ENCODE results near the gene PLPP1.
"Not testable (repeated sequence)": the region's sequence is repeated elsewhere in the genome, so short reads cannot be mapped to it uniquely, and the experiment has no call there.

Gene PLPP1

DNA sequence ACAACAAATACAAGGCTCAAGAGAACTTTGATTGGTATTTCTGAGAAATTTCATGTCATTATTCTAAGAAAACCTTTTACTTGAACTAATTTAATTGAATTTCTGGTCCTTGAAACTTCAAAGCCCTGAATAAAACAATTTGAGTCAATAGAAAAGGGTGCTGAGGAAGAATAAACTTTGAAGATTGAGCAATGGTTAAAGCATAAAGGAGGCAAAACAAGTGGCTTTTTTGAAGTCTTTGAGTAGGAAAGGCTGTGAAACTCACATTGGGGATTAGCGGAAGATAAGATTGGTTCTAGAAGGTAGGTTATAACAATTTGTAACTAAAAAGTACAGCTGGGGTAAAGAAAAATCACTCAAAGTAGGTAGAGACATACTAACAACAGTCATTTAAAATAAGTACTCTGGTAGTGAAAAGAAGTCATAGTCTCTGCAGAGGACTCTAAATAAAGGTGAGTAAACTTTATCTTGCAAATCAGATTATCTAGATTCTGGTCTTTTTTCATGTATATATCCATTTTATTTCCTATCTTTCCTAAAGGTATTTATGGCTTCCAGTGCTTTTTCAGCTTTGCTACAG, 6.4 kb upstream of the PLPP1 start:
- DNase-seq: peak; percentile 14

DNA sequence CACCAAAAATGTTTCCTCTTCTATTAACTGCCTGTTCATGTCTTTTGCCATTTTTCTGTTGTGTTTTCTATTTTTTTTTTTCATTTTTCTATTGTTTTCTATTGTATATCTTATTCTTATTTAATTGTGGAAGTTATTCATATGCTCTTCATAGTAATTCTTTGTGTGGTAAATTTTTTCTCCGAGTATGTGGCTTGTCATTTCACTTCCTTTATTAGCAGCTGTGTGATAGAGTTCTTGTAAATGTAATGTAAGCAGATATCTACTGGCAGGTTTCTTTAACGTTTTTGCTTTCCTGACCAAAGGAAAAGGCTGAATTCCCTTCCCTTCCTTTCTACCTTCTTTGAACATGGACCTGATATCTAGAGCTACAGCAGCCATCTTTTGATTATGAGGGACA, 5.8 kb upstream of the PLPP1 start:
- DNase-seq: no peak

DNA sequence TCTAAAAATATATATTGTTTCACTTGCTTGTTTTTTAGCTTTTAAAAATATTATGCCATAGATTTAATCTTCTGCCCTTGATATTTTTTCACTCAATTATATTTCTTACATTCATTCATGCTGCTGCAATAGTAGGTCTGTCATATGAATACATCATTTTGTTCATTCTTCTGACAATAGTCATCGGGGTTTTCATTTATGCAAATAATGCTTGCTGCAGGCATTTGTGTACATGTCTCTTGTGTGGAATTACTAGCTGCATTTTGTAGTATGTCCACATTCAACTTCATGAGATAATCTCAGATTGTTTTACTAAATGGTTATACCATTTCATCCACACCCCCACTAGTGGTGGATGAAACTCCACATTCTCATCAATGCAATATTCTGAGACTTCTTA, 5.3 kb upstream of the PLPP1 start:
- no peak for DNase-seq

DNA sequence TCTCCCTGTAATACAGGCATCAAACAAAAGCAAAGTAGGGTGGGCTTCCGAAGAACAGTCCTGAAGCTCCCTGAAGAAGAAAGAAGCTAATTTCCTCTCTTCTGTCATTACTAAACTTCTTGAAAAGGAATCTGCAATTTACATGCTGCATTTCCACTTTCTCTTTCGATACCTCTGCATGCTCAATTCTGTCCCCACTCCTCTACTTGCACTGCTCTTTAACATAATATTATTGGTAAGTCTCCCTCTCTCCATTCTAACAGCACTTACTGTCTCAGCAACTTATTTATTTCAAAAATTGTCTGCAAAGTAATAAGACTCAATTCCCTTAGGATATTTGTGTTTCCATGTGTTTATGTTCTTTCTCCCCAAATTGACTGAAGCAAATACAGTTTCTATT, 3.9 kb upstream of the PLPP1 start:
- DNase-seq: peak; percentile 17

DNA sequence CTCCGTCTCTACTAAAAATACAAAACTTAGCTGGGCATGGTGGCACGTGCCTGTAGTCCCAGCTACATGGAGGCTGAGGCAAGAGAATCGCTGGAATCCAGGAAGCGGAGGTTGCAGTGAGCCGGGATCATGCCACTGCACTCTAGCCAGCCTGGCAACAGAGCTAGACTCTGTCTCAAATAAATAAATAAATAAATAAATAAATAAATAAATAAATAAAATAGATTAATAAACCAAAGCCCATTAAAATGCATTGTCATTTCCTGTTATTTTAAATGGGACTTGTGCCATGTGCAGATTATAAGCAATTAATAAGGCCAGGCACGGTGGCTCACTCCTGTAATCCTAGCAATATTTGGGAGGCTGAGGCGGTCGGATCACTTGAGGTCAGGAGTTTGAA, 2.6 kb upstream of the PLPP1 start:
- not testable (repeated sequence) for DNase-seq

DNA sequence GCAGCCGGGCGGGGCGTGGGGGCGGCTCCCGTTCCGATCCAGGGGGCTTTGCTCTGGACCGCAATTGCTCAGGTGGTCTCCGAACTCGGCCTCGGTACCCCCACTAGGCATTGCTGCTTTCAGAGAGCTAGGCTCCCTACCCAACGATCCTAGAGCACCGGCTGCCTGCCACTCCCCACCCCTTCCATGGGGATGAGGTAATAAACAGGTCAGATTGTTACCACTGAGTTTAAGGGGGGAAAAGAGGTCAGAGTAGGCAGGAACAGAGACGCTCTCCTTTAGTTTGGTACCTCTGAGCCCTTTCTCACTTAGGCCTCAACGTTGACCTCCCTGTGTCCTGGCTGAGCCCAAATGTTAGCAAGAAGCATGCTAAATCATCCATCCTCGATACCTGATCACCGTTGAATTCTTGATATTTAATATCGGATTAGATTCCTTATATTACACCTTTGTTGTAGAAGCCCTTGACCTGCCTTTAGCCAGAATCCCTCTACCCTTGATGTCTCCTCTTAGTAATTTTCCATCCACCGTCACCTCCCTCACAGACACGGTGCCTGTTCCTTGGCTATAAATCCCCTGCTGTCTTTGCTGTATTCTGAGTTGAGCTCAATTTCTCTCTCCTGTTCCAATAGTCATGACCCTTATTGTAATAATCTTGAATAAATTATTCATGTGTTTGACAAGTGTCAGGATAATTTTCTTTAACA, 588 bp upstream of the PLPP1 start:
- DNase-seq: no peak

DNA sequence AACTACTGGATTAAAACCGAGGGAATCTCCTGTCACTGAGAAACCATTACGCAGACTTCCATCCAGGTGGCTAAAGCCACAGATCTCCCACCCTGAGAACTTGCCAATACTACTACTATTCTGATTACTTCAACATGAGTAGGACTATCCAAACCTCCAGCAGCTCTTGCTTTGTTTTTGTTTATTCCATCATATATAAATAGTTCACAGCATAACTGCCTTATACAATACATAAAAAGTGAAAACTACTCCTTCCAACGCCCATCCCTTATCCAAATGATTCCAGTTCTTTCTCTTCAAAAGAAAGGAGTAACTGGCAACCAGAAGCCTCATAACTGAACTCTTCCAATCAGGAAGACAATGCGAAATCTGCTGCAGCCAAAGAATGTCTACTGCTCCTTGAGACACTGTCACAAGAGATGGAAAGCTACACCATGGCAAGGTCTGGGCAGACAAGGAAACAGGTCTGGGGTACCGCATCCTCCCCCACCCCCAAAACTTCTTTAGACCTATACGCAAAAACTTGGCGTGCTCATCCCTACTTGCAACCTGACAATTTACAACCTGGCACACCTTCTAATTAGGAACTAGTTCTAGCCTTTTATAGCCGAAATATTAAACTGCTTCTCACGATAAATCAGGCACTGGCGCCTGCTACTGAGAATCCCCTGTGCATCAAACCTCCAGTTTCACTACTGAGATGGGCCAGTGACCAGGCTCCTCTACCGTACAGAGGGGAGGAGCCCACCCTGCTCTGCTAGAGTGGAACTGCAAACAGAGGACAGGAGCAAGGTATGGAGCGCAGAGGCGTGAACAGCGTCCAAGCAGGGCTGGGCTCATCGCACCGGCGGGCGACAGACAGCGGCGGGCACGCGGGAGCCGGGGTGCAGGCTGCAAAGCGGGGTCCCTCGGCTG, 986 bp downstream of the PLPP1 start:
- DNase-seq: no peak

DNA sequence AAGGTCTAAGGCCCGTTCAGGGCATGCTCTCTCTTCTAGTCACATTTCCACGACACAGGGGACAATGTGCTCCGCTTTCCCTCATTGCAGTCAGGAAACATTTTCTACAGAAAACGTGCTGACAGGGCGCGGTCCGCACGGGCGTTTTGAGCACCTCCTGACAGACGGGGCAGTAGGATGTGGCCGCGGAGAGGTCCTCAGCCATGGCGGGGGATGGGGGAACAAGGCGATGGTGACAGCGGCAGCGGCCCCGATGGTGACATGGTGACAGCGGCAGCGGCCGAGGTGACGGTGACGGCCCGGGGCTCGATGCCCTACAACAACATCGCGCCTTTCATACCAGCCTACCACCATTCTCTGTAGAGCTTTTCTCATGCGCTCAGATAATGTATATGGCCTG, 4.1 kb downstream of the PLPP1 start:
- DNase-seq: no peak

DNA sequence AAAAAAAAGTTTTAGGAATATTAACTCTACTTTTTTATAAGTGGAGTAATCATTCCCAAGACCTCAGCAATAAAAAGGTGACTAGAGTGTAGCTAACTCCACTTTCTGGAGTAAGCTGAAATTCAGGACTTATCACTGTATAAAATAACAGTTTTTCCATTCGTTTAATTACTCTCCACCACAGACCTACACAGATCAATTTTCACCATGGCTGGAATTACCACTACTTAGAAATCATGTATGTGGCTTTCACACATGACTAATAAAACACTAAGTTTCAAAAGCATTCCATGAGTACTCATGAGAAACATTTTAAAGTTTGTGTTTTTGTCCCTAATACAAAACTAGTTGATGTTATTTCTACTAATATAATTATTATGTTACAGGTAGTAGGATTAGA, 9.9 kb downstream of the PLPP1 start:
- DNase-seq: no peak

DNA sequence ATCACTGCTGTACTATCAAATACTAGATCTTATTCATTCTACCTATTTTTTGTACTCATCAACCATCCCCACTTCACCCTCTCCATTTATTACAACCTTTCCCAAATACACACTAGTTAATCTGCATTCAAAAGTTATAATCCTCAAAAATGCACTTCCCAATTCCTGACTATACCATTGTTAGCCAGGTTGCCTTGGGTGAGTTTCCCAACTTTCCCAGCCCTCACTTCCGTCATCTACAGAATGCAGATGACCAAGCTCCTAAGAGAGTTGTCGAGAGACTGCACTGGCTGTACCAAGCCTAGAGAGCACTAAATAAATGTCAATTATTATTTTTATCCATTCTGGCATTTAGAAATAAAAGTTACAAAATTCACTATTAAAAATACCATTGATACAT, 11.5 kb downstream of the PLPP1 start:
- no peak for DNase-seq

DNA sequence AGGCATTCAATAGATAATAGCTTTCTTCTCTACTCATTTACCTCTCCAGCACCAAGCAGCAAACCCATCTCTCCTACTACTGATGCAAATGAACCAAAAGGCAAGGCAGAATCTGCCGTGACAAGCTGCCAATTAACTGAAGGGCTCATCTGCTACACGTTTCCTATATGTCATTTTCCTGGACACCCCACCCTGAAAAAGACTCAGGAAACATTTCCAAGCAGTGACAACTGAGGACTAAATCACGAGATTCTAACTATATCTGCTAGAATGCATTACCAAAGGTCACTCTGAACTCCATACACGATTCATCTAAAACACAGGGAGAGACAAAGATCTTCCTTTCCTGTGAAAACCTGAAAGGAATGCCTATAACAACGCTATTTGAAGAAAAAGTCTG, 12.9 kb downstream of the PLPP1 start:
- no peak for DNase-seq

DNA sequence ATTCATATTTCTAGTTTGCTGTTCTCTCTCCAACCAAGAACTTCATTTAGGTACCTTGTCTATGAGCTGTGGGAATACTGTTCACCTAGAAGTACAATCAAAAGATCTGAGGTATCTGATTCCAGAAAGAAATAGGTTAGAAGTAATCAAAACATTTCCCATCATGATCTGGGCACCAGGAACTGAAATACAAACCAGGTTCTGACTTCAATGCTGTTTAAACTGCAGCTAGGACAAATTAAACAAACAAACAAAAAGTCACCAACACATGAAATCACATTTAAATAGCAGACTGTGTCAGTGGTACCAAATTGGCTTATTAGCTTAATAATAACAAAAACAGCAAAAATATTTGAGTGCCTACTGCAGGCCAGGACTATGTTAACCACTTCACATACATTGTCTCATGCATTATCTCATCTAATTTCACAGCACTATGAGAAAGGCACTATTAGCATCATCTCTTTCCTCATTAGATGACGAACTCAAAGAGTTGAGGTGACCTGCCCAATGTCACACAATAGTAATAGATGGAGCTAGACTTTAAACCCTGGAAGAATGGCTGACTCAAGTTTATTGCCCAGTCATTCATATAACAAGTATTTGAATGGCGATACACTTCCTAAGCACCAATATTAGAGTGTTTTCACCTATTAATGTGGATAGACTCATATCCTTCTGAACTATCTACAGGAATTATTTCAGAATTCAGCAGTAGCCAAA, 14.5 kb downstream of the PLPP1 start:
- no peak for DNase-seq

DNA sequence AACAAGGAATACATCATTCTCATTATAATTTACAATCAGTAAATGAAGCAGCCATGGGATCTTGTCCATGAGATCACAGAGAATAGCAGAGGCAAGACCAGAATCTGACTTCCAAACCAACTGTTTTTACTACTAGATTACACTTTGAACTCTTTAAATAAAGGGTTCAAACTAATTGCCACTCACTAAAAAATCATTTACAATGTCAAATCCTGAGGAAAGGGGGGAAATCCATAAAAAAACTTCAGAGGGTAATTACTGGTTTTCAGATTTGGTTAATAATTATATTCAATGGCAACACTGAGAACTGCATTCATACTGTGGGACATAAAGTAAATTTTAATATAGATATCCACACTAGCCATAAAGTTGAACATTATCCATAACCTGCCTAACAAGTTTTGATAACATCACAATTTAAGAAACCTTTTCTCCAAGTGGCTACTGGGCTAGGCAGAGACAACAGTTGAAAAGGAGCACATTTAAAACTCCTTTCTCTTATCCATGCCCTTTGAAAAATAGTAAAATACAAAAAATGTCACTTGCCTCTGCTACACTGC, 15.9 kb downstream of the PLPP1 start:
- no peak for DNase-seq

DNA sequence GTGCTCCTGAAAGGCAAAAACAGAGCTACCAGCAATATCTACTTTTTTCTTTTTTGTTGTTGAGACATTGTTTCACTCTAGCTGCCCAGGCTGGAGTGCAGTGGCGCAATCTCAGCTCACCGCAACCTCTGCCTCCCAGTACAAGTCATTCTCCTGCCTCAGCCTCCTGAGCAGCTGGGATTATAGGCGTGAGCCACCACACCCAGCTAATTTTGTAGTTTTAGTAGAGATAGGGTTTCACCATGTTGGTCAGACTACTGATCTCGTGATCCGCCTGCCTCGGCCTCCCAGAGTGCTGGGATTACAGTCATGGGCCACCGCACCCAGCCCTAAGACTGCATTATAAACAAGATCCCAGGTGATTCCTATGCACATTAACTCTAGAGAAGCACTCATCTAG, 17.0 kb downstream of the PLPP1 start:
- no peak for DNase-seq

DNA sequence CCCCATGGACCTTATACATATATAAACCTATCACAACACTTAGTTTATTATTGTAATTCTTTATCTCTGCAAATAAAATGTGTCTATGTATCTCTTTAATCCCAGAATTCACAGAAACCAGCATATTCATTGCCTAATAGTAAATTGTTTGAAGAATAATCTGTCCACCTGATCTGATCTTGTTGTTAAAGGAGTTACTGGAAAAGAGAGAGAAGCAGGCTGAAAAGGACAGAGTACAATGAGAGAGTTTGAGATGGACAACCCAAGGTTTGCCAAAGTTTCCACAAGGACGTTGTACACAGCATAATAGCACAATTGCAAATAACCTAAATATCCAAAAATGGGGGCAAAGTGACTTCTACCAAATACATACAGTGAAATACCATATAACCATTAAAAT, 23.8 kb downstream of the PLPP1 start:
- DNase-seq: no peak

DNA sequence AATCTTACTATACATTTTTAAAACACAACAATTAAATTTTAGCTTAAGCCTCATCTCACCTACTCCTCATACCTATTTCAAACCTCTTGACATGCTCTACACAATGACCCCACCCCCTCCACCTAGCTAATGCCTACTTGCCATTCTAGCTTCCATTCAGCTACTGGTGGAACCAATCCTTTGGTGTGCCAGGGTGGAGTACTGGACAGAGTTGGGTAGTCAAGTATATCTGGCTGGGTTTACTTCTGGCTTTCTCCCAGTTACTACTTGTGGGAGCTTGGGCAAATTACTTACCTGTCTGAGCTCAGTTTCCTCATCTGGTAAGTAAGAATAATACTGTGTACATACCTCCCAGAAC, 24.3 kb downstream of the PLPP1 start:
- no peak for DNase-seq

DNA sequence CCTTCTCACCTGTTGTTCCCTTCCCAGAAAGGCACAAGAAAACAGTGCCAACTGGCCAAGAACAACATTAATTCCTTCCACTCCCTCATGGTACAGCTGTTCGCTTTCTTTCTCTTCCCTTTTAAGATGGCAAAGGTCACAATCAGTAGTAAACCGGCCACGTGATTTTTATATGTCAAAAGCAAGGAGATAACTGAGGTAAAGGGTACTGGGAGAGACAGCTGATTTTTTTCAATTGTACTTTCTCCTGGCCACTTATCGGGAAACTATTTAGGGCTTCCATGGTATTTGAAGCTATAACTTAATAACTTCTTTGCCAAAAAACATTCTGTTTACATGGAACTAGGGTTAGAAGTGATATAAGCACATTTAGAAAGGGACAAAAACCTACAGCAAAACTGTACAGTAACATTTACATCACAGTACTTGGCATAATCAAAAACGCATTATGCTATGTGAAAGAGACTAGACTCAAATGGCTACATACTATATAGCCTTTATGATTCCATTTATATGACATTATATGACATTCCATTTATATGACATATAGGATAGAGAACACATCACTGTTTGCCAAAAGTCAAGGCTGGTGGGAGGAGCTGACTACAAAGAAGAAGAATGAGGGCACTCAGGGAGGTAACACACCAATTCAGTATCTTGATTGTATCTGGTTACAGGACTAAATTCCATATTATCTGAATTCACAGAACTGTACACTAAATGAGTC, 24.8 kb downstream of the PLPP1 start:
- DNase-seq: no peak

DNA sequence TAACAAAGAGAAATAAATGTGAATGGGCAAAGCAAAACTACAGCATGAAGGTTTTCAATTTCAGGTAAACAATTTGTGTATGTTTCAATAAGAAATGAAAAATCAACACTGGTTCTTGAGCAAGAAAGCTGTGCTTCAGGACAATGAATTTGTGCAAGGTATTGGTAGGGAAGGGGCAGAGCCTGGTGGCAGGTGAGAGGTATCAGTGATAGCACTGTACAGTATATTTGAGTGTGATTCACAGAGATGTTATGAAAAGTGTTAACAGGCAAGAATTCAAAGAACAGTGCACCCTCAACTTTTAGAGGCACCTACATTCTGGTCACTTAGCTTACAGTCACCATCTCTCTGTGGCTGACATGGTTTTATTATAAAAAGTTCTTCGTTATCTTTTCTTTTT, 25.7 kb downstream of the PLPP1 start:
- no peak for DNase-seq

DNA sequence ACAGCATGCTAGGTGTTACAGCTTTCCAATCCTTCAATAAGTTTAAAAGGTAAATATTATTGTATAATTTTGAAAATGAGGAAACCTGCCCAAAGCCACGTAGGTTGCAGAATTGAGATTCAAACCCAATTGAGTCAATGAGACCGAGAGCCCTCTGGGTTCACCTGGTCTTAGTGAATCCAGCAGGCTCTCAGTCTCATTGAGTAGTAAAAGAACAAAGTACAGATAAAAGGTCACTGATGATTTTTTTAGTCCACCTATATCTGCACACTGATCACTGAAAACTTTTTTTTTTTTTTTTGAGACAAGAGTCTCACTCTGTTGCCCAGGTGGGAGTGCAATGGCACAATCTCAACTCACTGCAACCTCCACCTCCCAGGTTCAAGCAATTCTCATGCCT, 27.2 kb downstream of the PLPP1 start:
- no peak for DNase-seq

DNA sequence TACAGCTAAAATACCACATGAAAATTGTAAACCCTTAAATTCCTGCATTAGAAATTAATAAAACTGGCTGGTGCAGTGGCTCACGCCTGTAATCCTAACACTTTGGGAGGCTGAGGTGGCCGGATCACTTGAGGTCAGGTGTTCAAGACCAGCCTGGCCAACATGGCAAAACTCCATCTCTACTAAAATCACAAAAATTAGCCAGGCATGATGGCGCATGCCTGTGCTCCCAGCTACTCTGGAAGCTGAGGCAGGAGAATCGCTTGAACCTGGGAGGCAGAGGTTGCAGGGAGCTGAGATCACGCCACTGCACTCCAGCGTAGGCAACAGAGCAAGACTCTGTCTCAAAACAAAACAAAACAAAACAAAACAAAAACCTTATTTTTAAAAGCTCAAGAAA, 29.1 kb downstream of the PLPP1 start:
- not testable (repeated sequence) for DNase-seq

DNA sequence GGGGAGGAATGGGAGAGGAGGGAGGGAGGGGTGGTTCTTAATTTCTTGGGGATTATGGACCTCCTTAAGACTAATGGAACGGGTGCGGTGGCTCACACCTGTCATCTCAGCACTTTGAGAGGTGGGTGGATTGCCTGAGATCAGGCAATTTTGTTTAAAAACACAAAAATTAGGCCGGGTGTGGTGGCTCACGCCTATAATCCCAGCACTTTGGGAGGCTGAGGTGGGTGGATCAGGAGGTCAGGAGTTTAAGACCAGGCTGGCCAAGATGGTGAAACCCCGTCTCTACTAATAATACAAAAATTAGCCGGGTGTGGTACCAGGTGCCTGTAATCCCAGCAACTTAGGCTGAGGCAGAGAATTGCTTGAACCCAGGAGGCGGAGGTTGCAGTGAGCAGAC, 30.8 kb downstream of the PLPP1 start:
- DNase-seq: not testable (repeated sequence)

DNA sequence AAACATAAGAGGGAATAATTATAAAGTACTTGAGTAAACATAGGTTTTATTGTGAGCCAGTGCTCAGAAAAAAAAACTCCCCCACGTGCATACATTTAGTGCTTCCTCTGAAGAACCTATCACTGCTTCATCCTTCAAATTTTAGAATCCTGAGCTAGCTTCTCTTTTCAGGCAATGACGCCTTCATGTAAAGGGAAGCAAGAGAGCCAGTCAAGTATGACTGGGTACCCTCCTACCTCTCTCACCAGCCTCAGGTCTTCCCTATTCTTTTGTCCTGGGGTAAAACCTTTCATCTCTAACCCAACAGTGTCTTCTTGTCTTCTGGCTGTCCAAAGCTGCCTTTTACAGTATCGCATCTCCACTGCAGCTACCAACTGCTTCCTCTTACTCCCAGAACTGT, 32.0 kb downstream of the PLPP1 start:
- no peak for DNase-seq

DNA sequence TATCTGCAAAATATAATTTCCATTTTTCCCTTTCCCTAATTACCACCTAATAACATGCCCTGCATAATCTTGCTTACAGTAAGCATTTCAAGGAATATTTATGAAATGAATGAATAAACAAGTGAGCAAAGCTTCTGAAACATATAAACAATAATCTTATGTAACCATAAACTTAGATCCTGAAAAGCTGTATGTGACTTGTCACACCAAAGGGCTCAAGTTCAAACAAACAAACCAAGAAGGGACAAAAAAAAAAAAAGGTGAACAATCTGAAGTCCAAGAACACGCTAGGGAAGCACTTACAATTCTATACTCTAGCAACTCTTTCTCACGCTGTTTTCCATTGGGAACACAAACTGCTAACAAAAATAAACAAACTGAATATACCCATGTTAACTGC, 36.3 kb downstream of the PLPP1 start:
- no peak for DNase-seq
